ENCODE measurements around the gene PTPN9.
"Not testable (repeated sequence)": the region's sequence is repeated elsewhere in the genome, so short reads cannot be mapped to it uniquely, and the experiment has no call there.

The PTPN9 gene
- 31.1 reads per million, percentile 57 among the genes with 10 or more reads in this experiment for total RNA-seq

GRCh38 chr15:75578948-75579920 lies at the start of gene PTPN9:
Gene PTPN9, minus strand, starts transcription at chr15:75579315. Its CDS starts 539 bp downstream, at chr15:75578776.
- peak; percentile 57 for DNase-seq

- peak; percentile 88 for DNase-seq
Measured at GRCh38 chr15:75625542-75626347, 46.6 kb upstream of the PTPN9 start, which contains the start of gene SNUPN. Gene SNUPN, minus strand, starts transcription at chr15:75625725. Its CDS starts 4,674 bp downstream, at chr15:75621051.

GRCh38 chr15:75622505-75622904 lies 43.4 kb upstream of the PTPN9 start:
- DNase-seq = no peak

- DNase-seq = no peak
Measured at GRCh38 chr15:75620841-75621391, 41.8 kb upstream of the PTPN9 start.

GRCh38 chr15:75620058-75620820 lies 41.1 kb upstream of the PTPN9 start:
- DNase-seq = no peak

GRCh38 chr15:75616766-75617165 lies 37.7 kb upstream of the PTPN9 start:
- DNase-seq = no peak

- no peak for DNase-seq
Measured at GRCh38 chr15:75606711-75607699, 27.9 kb upstream of the PTPN9 start.

GRCh38 chr15:75606026-75606425 lies 26.9 kb upstream of the PTPN9 start:
- DNase-seq = no peak

GRCh38 chr15:75599401-75599800 lies 20.3 kb upstream of the PTPN9 start:
- DNase-seq = no peak

- DNase-seq = no peak
Measured at GRCh38 chr15:75598361-75598760, 19.2 kb upstream of the PTPN9 start.

GRCh38 chr15:75597667-75598341 lies 18.7 kb upstream of the PTPN9 start:
- DNase-seq = no peak

- no peak for DNase-seq
Measured at GRCh38 chr15:75596703-75597345, 17.7 kb upstream of the PTPN9 start.

GRCh38 chr15:75594276-75594675 lies 15.2 kb upstream of the PTPN9 start:
- no peak for DNase-seq

GRCh38 chr15:75591655-75592364 lies 12.7 kb upstream of the PTPN9 start:
- DNase-seq = no peak

GRCh38 chr15:75590239-75590638 lies 11.1 kb upstream of the PTPN9 start:
- no peak for DNase-seq

GRCh38 chr15:75589071-75589470 lies 10.0 kb upstream of the PTPN9 start:
- no peak for DNase-seq

- not testable (repeated sequence) for DNase-seq
Measured at GRCh38 chr15:75586422-75586821, 7.3 kb upstream of the PTPN9 start.

GRCh38 chr15:75584121-75584520 lies 5.0 kb upstream of the PTPN9 start:
- DNase-seq = no peak

GRCh38 chr15:75583701-75584100 lies 4.6 kb upstream of the PTPN9 start:
- DNase-seq = no peak

Data from effector CD4-positive, alpha-beta T cell (primary cell).